SK-N-SH (cell line): Measurements from ENCODE around the gene FANCE. TPM values are rescaled to one million over a fixed set of nuclear protein-coding genes. Genes with fewer than 3 reads are reported as not detected.

Experiments used
- CTCF ChIA-PET: fragments of 300-600, 350-600 bp; formaldehyde crosslinking; extraction: SDS; loops from one replicate; lab custom pipeline; 2021; lab: Yijun Ruan, JAX
- POLR2A ChIA-PET: fragments of 350-600 bp; sonication (Branson Sonifier 250); formaldehyde crosslinking; extraction: SDS; loops from one replicate; lab custom pipeline; 2020; ENCODE audit warnings: antibody characterized with exemption, inconsistent platforms; lab: Yijun Ruan, JAX
- DNase-seq: peaks from one replicate; pipeline ENCODE4 v3.0.0; 2012
- H2AFZ ChIP-seq: fragments of 200-600 bp; sonication (generic); 2 replicates; pipeline ENCODE4 v1.8.1; 2016; ENCODE audit warnings: antibody characterized with exemption, mild to moderate bottlenecking, low read depth
- H3F3A ChIP-seq: fragments of 200-600 bp; sonication (generic); replicated peaks from 2 replicates; pipeline ENCODE3; 2016; ENCODE audit warnings: antibody characterized with exemption, mild to moderate bottlenecking; ENCODE audit not compliant: insufficient read depth
- H3K27ac ChIP-seq, 2 experiments: fragments of 200-500 bp in 1 of 2; fragments of 200-600 bp in 1 of 2; sonication (Bioruptor generic) in 1 of 2; sonication (generic), shearing (Covaris generic) in 1 of 2; 2 replicates each; pipeline versions ENCODE4 v1.5.1 to v1.6.1; 2014 to 2016; ENCODE audit warnings: low read depth in 2 of 2, inconsistent platforms in 1 of 2, low read length in 1 of 2, mild to moderate bottlenecking in 1 of 2, mixed read lengths in 1 of 2
- H3K27me3 ChIP-seq: fragments of 200-600 bp; sonication (generic), shearing (Covaris generic); 2 replicates; pipeline ENCODE4 v1.6.1; 2016; ENCODE audit warnings: mixed run types; ENCODE audit not compliant: insufficient read depth
- H3K36me3 ChIP-seq, 2 experiments: fragments of 200-500 bp in 1 of 2; fragments of 200-600 bp in 1 of 2; sonication (Bioruptor generic) in 1 of 2; sonication (generic) in 1 of 2; replicated peaks in 1 of 2; 2 replicates each; pipeline versions ENCODE3 to v1.5.1; 2014 to 2016; ENCODE audit warnings: low read length in 1 of 2, mild to moderate bottlenecking in 1 of 2; ENCODE audit not compliant: insufficient read depth in 2 of 2, control insufficient read depth in 1 of 2
- H3K4me1 ChIP-seq, 2 experiments: fragments of 200-500 bp in 1 of 2; fragments of 200-600 bp in 1 of 2; sonication (Bioruptor generic) in 1 of 2; sonication (generic), shearing (Covaris generic) in 1 of 2; 2 replicates each; pipeline versions ENCODE4 v1.5.1 to v1.6.1; 2014 to 2016; ENCODE audit warnings: low read depth in 1 of 2, low read length in 1 of 2, mixed run types in 1 of 2; ENCODE audit not compliant: insufficient read depth in 2 of 2, control insufficient read depth in 1 of 2
- H3K4me2 ChIP-seq: fragments of 200-600 bp; sonication (generic), shearing (Covaris generic); 2 replicates; pipeline ENCODE4 v1.6.1; 2017; ENCODE audit warnings: mixed run types
- H3K4me3 ChIP-seq, 2 experiments: fragments of 200-500 bp in 1 of 2; fragments of 200-600 bp in 1 of 2; sonication (Bioruptor generic) in 1 of 2; sonication (generic), shearing (Covaris generic) in 1 of 2; 2 replicates each; pipeline versions ENCODE4 v1.5.1 to v1.8.1; 2014 to 2016; ENCODE audit warnings: low read depth in 2 of 2, inconsistent platforms in 1 of 2, low read length in 1 of 2, mild to moderate bottlenecking in 1 of 2, mixed read lengths in 1 of 2, moderate library complexity in 1 of 2
- H3K79me2 ChIP-seq: fragments of 200-600 bp; sonication (generic); 2 replicates; pipeline ENCODE4 v1.8.1; 2017; ENCODE audit warnings: mild to moderate bottlenecking; ENCODE audit not compliant: insufficient read depth
- H3K9ac ChIP-seq: fragments of 200-600 bp; sonication (generic); 2 replicates; pipeline ENCODE4 v1.6.1; 2017; ENCODE audit warnings: mixed run types
- H3K9me2 ChIP-seq: fragments of 200-600 bp; sonication (generic); 2 replicates; pipeline ENCODE4 v1.6.1; 2017; ENCODE audit warnings: mixed run types
- H3K9me3 ChIP-seq: fragments of 200-600 bp; sonication (generic); 2 replicates; pipeline ENCODE4 v1.6.1; 2017; ENCODE audit warnings: mixed run types, mild to moderate bottlenecking, moderate library complexity
- H4K20me1 ChIP-seq: fragments of 200-600 bp; sonication (generic); 2 replicates; pipeline ENCODE4 v1.6.1; 2017; ENCODE audit warnings: mild to moderate bottlenecking, mixed run types; ENCODE audit not compliant: insufficient read depth
- CTCF ChIP-seq: fragments of 200-600 bp; sonication (generic); IDR thresholded peaks from 2 replicates; pipeline ENCODE4 v1.6.1; 2017; ENCODE audit warnings: antibody characterized with exemption, mild to moderate bottlenecking, moderate library complexity
- ELF1 ChIP-seq: IDR thresholded peaks from 2 replicates; pipeline ENCODE4 v1.4.0; 2012
- FOXM1 ChIP-seq: IDR thresholded peaks from 2 replicates; pipeline ENCODE4 v1.4.0; 2012; ENCODE audit warnings: low read depth, mild to moderate bottlenecking
- GABPA ChIP-seq: IDR thresholded peaks from 2 replicates; pipeline ENCODE4 v1.4.0; 2012; ENCODE audit warnings: low read depth, mild to moderate bottlenecking
- GATA2 ChIP-seq: sonication (generic); formaldehyde crosslinking; IDR thresholded peaks from 2 replicates; pipeline ENCODE4 v1.5.0; 2020; ENCODE audit warnings: mild to moderate bottlenecking, missing genetic modification reagents
- JUND ChIP-seq: IDR thresholded peaks from 2 replicates; pipeline ENCODE4 v1.4.0; 2012
- MEF2A ChIP-seq: IDR thresholded peaks from 2 replicates; pipeline ENCODE4 v1.4.0; 2012; ENCODE audit warnings: low read depth, borderline replicate concordance
- NFIC ChIP-seq: IDR thresholded peaks from 2 replicates; pipeline ENCODE4 v1.4.0; 2012; ENCODE audit warnings: borderline replicate concordance
- NRF1 ChIP-seq: IDR thresholded peaks from 2 replicates; pipeline ENCODE4 v1.6.1; 2012; ENCODE audit warnings: low read depth, mild to moderate bottlenecking, low read length
- RFX5 ChIP-seq: IDR thresholded peaks from 2 replicates; pipeline ENCODE4 v1.6.1; 2012; ENCODE audit warnings: mild to moderate bottlenecking, improper control_type of control experiment, low read length
- SMC3 ChIP-seq: IDR thresholded peaks from 2 replicates; pipeline ENCODE4 v1.6.1; 2012; ENCODE audit warnings: low read depth, low read length, improper control_type of control experiment
- TCF12 ChIP-seq: IDR thresholded peaks from 2 replicates; pipeline ENCODE4 v1.4.0; 2012
- YY1 ChIP-seq: IDR thresholded peaks from 2 replicates; pipeline ENCODE4 v1.4.0; 2012; ENCODE audit warnings: low read depth, mild to moderate bottlenecking
- WGBS: methylation state at CpG from one replicate; pipeline ENCODE4 v1.1.6; 2017; ENCODE audit warnings: low lambda C conversion rate; 5-methylcytosine and 5-hydroxymethylcytosine counted together
- polyA plus RNA-seq, 3 experiments: library from polyadenylated mRNA; depleted of rRNA; stranded (reverse); fragments of >200 nt; gene quantifications; 2 replicates each; pipeline ENCODE4 v1.2.3, GENCODE V29; 2012
- TF ChIP-seq, protein P1 (sequence below): IDR thresholded peaks from 2 replicates; pipeline ENCODE4 v1.4.0; 2012; ENCODE audit warnings: low read depth, borderline replicate concordance

The FANCE gene
- polyA plus RNA-seq, 1 of the 3 experiments (the other 2 are of a cell fraction), result 5.8 TPM

DNA sequence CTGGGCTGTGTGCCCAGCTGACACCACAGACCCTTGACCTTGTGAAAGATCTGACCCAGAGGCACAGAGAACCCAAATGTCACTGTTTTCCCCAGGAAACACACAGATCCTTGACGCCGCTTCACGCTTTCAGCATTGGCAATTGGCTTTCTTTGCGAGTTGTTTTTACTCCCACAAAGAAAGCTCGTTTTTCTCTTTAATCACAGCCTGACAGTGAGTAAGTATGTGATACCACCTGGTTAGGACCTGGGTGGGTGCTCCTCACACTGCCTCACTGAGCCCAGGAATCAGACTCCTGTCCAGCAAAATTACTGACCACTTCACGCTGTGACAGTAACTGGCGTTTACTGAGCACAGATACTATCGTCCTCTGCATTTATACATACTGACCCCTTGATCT is 29.1 kb downstream of the FANCE start:
- H3K4me2 ChIP-seq, result no peak overlapping the region
- H3F3A ChIP-seq, result no peaks in the 10 kb centered on the region
- H3K79me2 ChIP-seq, result no peaks in the 10 kb centered on the region
- TF ChIP-seq, protein P1, sequence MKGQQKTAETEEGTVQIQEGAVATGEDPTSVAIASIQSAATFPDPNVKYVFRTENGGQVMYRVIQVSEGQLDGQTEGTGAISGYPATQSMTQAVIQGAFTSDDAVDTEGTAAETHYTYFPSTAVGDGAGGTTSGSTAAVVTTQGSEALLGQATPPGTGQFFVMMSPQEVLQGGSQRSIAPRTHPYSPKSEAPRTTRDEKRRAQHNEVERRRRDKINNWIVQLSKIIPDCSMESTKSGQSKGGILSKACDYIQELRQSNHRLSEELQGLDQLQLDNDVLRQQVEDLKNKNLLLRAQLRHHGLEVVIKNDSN, result no peak
- TF ChIP-seq CTCF, result no peak
- no peak for DNase-seq
- no peak overlapping the region for H3K4me3 ChIP-seq
- ChIA-PET CTCF (interaction anchor here (0.8 to 1.5 kb wide), 2 partner anchors 10 kb away, joined by 3 to 6 read pairs; no protein-coding TSS in a partner anchor), POLR2A (interaction anchor here (2.5 kb wide), 1 partner anchor 10 kb away, joined by 9 read pairs; no protein-coding TSS in a partner anchor)
- H3K9ac ChIP-seq, result no peak overlapping the region
- H4K20me1 ChIP-seq, result no peaks in the 10 kb centered on the region
- WGBS, result 82% methylated on average over 8 of the region's 8 CpGs
- peaks cover 0 to 3% of the 10 kb centered on the region in 2 experiments for H3K36me3 ChIP-seq
- H3K9me2 ChIP-seq, result no peaks in the 10 kb centered on the region
- no peak overlapping the region for H2AFZ ChIP-seq
- no peaks in the 10 kb centered on the region for H3K9me3 ChIP-seq
- peaks cover 0 to 9% of the 10 kb centered on the region in 2 experiments; a peak in 2 of 4 replicates for H3K4me1 ChIP-seq
- no peaks in the 10 kb centered on the region for H3K27me3 ChIP-seq
- H3K27ac ChIP-seq, result no peak overlapping the region

DNA sequence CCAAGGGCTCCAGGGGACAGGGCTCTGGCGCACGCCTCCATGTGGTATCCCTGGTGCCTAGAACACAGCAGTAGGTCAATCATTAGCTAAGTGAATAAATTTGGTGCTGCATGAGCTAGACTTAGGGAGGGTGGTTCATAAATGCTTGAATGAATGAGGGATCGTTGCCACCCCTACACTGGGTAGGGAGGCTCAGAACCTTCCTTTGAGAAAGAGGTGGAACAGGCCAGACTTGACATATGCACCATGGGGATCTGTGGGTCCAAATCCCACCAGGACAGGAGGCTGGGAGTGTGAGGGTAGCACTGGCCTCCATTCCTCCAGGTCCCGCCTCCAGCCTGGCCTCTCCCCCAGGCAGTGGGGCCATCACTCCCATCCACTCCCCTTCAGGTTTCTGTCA is 30.9 kb downstream of the FANCE start:
- no peaks in the 10 kb centered on the region for H3K9me3 ChIP-seq
- H2AFZ ChIP-seq, result no peak overlapping the region
- H4K20me1 ChIP-seq, result no peaks in the 10 kb centered on the region
- H3K4me3 ChIP-seq, result no peak overlapping the region
- H3K27me3 ChIP-seq, result no peaks in the 10 kb centered on the region
- H3K9ac ChIP-seq, result no peak overlapping the region
- peaks cover 13% of the 10 kb centered on the region; the same call in 1 of the 2 replicates for H3K79me2 ChIP-seq
- no peak for DNase-seq
- peaks cover 6 to 10% of the 10 kb centered on the region in 2 experiments; a peak in 2 of 4 replicates for H3K4me1 ChIP-seq
- H3F3A ChIP-seq, result no peaks in the 10 kb centered on the region
- H3K4me2 ChIP-seq, result no peak overlapping the region
- no peak overlapping the region for H3K27ac ChIP-seq
- H3K9me2 ChIP-seq, result no peaks in the 10 kb centered on the region
- ChIA-PET POLR2A (interaction anchor here (2.5 kb wide), 1 partner anchor 11 kb away, joined by 9 read pairs; no protein-coding TSS in a partner anchor), CTCF (interaction anchor here (2.1 kb wide), 1 partner anchor 140 kb away, joined by 5 read pairs; no protein-coding TSS in a partner anchor)
- peaks cover 0 to 3% of the 10 kb centered on the region in 2 experiments for H3K36me3 ChIP-seq
- TF ChIP-seq FOXM1 (no peak), ELF1 (no peak), NRF1 (no peak), MEF2A (no peak), YY1 (no peak), RFX5 (no peak), NFIC (no peak), GATA2 (CRISPR knock-in tag) (no peak), JUND (no peak), SMC3 (no peak), GABPA (no peak), TCF12 (no peak), CTCF (no peak)
- TF ChIP-seq, all 33 proteins: peak for 0
- 95% methylated on average over 4 of the region's 4 CpGs for WGBS
